Ovary (tissue), 9 donors: ENCODE data around the gene TNRC6B. TPM values are rescaled to one million over a fixed set of nuclear protein-coding genes. Genes with fewer than 3 reads are reported as not detected.
A peak's percentile ranks its signal among the peaks of the same experiment; 100 is the strongest.
"Not testable (repeated sequence)": the region's sequence is repeated elsewhere in the genome, so short reads cannot be mapped to it uniquely, and the experiment has no call there.

ENCODE experiments used
- DNase-seq, 5 donors: peaks; one replicate each; pipeline ENCODE4 v3.0.0-alpha.2; 2019 to 2020
- H3K27ac ChIP-seq, 2 donors: fragments of 200-600 bp; one replicate each; pipeline versions ENCODE4 v1.5.1 to v1.8.0; 2019 to 2022
- H3K27me3 ChIP-seq: fragments of 200-600 bp; one replicate; pipeline ENCODE4 v1.8.0; 2022
- H3K36me3 ChIP-seq: fragments of 200-600 bp; sonication (generic); one replicate; pipeline ENCODE4 v1.5.1; 2019
- H3K4me1 ChIP-seq: one replicate; pipeline ENCODE4 v1.8.1; 2013; ENCODE audit warnings: mild to moderate bottlenecking, moderate library complexity; ENCODE audit not compliant: insufficient read depth
- H3K4me3 ChIP-seq: fragments of 200-600 bp; sonication (generic); one replicate; pipeline ENCODE4 v1.5.1; 2017
- H3K9me3 ChIP-seq, 2 donors: fragments of 200-600 bp in 1 of 2; sonication (generic) in 1 of 2; one replicate each; pipeline versions ENCODE4 v1.5.1 to v1.8.1; 2013 to 2019; ENCODE audit warnings: mild to moderate bottlenecking in 1 of 2, moderate library complexity in 1 of 2
- CTCF ChIP-seq, 3 donors: fragments of 450-650 bp in 2 of 3; fragments of 200-600 bp in 1 of 3; IDR thresholded peaks; one replicate each; pipeline versions ENCODE4 v1.5.1 to v1.8.0; 2016 to 2022; ENCODE audit warnings: antibody characterized with exemption in 3 of 3, mild to moderate bottlenecking in 1 of 3
- EP300 ChIP-seq: sonication (generic); formaldehyde crosslinking; IDR thresholded peaks from one replicate; pipeline ENCODE4 v1.6.1; 2017; ENCODE audit warnings: antibody characterized with exemption
- POLR2A ChIP-seq: fragments of 450-650 bp; IDR thresholded peaks from one replicate; pipeline ENCODE4 v1.6.1; 2017; ENCODE audit warnings: antibody characterized with exemption, mild to moderate bottlenecking, moderate library complexity
- WGBS, 3 donors: extraction: QIAGEN DNeasy Blood & Tissue Kit in 1 of 3; methylation state at CpG; one replicate each; pipeline versions ENCODE4 v1.1.5 to v1.1.7; 2013 to 2017; 5-methylcytosine and 5-hydroxymethylcytosine counted together
- intact Hi-C, 4 donors: fragments of 100-400 bp; cut with DNase I; formaldehyde crosslinking; loops; one replicate each; pipeline versions ENCODE4 v1.11.0 to v1.15.1; 2022 to 2023
- polyA plus RNA-seq, 2 donors: library from polyadenylated mRNA; stranded (reverse); fragments of 200-250 nt in 1 of 2; fragments of 350-450 nt in 1 of 2; fragmentation: Illumina TruSeq in 1 of 2; extraction: RNeasy Lipid Tissue Mini Kit (QIAGEN cat#74804) in 1 of 2; gene quantifications; one replicate each; pipeline ENCODE4 v1.2.3, GENCODE V29; 2013 to 2014
- total RNA-seq, 7 donors: library from RNA; depleted of rRNA in 2 of 7; stranded (reverse); fragments of >200 nt in 2 of 7; fragmentation: NEBNext Ultra II Directional in 3 of 7; extraction: Animal tissue kit (Norgen Biotek cat#: 25700) in 3 of 7; gene quantifications; one replicate each; pipeline versions ENCODE4 v1.1.0 to v1.2.4, GENCODE V29; 2016 to 2023
- donor health status: DM: no; HTN: no; CAD: no; lungs with moderate emphysema.
- donor health status: DM: no; HTN: no; CAD: no.
- donor health status: Bipolar disorder and iron deficiency.
- donor health status: DM: yes; HTN: yes; CAD: no.
- donor health status: DM: no; HTN: no; CAD: no.
- donor health status: DM: yes; HTN: yes; CAD: no.

TNRC6B gene
- total and polyA plus RNA-seq, 9 donors, result 9.4 to 52.1 (median 47.5) TPM

- Histone ChIP-seq H3K27ac (no peak overlapping the region), H3K36me3 (no peaks in the 10 kb centered on the region)
Observed at GRCh38 chr22:40156001-40156516, 21.7 kb upstream of the TNRC6B start.

GRCh38 chr22:40156682-40157081, 21.0 kb upstream of the TNRC6B start:
- intact Hi-C loops, H3K9me3 ChIP-seq, H3K27me3 ChIP-seq, DNase-seq, H3K36me3 ChIP-seq, H3K4me1 ChIP-seq, H3K4me3 ChIP-seq, H3K27ac ChIP-seq: not testable (repeated sequence)
- WGBS, 3 donors, result 53 to 71% (median 54%) methylated on average over 6 of the region's 6 CpGs

More at GRCh38 chr22:40156001-40156516, 21.7 kb upstream of the TNRC6B start:
- 26 to 37% (median 32%) methylated on average over 7 of the region's 7 CpGs for WGBS, 3 donors
- peak in 1 of 3 donors; percentile 21 for TF ChIP-seq CTCF (IDR thresholded peaks at IDR 0.05)
- no peak for TF ChIP-seq EP300
- Histone ChIP-seq H3K4me3 (no peak overlapping the region), H3K9me3 (no peaks in the 10 kb centered on the region), H3K4me1 (peaks cover 4% of the 10 kb centered on the region), H3K27me3 (no peaks in the 10 kb centered on the region)
- intact Hi-C loops, result no loop called here
- DNase-seq, result peak in 1 of 5 donors; percentile 27

- TF ChIP-seq CTCF (IDR thresholded peaks at IDR 0.05), result no peak
- no peak for TF ChIP-seq POLR2A
- TF ChIP-seq EP300, result no peak
- intact Hi-C loops, result no loop called here
- no peak for DNase-seq
- Histone ChIP-seq H3K4me3 (no peak overlapping the region), H3K4me1 (peaks cover 4% of the 10 kb centered on the region), H3K36me3 (no peaks in the 10 kb centered on the region), H3K9me3 (no peaks in the 10 kb centered on the region), H3K27ac (no peak overlapping the region), H3K27me3 (no peaks in the 10 kb centered on the region)
- WGBS, 3 donors, result 12 to 16% (median 15%) methylated on average over 4 of the region's 4 CpGs
Observed at GRCh38 chr22:40157330-40157945, 20.3 kb upstream of the TNRC6B start.

GRCh38 chr22:40161194-40161593, 16.5 kb upstream of the TNRC6B start:
- H3K4me1 ChIP-seq, result no peaks in the 10 kb centered on the region
- H3K27ac ChIP-seq, result no peak overlapping the region
- H3K36me3 ChIP-seq, result no peaks in the 10 kb centered on the region
- no peak overlapping the region for H3K4me3 ChIP-seq
- H3K27me3 ChIP-seq, result no peaks in the 10 kb centered on the region
- intact Hi-C loops, result no loop called here
- TF ChIP-seq CTCF (IDR thresholded peaks at IDR 0.05) (no peak), EP300 (no peak), POLR2A (no peak)
- H3K9me3 ChIP-seq, result no peaks in the 10 kb centered on the region
- DNase-seq, result no peak
- 29 to 42% (median 37%) methylated on average over 1 of the region's 1 CpG for WGBS, 3 donors

- H3K9me3 ChIP-seq, H3K36me3 ChIP-seq, DNase-seq, H3K27ac ChIP-seq, intact Hi-C loops, H3K4me3 ChIP-seq, H3K27me3 ChIP-seq, H3K4me1 ChIP-seq: not testable (repeated sequence)
- 93 to 99% (median 98%) methylated on average over 2 of the region's 2 CpGs for whole genome bisulfite sequencing, 3 donors
Observed at GRCh38 chr22:40165537-40165936, 12.2 kb upstream of the TNRC6B start.
